RKO (cell line): ENCODE results near the gene FDX2.
"Not testable (repeated sequence)": the region's sequence is repeated elsewhere in the genome, so short reads cannot be mapped to it uniquely, and the experiment has no call there.

Source experiments
- DNase-seq: peaks from one replicate; pipeline ENCODE4 v3.0.0-alpha.2; 2016; ENCODE audit warnings: low spot score

The FDX2 gene

GRCh38 chr19:10284065-10284959 is 31.5 kb downstream of the FDX2 start:
- no peak for DNase-seq

GRCh38 chr19:10283301-10284064 is 32.3 kb downstream of the FDX2 start:
- no peak for DNase-seq

GRCh38 chr19:10282043-10282442 is 33.8 kb downstream of the FDX2 start:
- DNase-seq: not testable (repeated sequence)

DNA sequence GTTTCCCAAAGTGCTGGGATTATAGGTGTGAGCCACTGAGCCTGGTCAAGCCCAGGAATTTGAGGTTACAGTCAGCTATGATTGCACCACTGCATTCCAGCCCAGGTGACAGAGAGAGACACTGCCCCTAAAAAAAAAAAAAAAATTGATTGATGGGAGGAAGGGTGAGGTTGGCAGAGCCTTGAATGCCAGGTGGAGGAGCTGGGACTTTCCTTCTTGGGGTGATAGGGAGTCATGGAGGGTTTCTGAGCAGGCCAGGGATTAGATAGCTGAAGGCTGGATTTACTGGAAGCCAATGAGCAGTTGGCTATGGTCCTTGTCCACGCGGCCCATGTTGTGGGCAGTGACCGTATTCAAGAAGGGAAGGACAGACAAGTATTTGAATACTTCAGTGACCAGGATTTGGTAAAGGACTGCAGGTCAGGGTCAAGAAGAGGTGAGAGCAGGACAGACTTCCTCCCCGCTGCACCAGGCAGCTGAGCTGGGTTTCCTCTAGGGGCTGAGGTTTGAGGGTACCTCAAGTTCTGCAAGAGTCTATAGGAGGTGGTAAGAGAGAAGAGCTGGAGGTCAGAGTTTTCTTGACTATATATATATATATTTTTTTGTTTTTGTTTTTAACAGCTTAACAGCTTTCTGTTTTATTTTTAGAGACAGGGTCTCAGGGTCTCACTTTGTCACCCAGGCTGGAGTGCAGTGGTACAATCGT is 35.9 kb downstream of the FDX2 start:
- DNase-seq: no peak

DNA sequence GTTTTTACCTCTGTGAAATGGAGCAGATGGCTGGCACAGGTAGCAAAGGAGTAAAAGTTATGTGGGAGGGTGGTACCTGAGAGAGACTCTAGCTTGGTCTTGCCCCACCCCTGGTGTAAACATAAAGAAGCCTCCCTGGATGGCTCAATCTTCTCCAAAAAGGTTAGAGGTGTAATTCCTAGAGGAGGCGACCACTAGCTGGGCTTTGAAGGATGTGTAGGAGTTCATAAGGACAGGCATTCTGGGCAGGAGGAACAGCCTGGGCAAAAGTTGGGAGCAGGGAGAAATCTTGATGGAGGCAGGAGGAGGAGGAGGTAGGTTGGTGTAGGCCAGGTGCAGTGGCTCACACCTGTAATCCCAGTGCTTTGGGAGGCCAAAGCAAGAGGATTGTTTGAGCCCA is 36.9 kb downstream of the FDX2 start:
- no peak for DNase-seq

- DNase-seq: no peak
Observed at GRCh38 chr19:10277795-10278589, 37.8 kb downstream of the FDX2 start.

DNA sequence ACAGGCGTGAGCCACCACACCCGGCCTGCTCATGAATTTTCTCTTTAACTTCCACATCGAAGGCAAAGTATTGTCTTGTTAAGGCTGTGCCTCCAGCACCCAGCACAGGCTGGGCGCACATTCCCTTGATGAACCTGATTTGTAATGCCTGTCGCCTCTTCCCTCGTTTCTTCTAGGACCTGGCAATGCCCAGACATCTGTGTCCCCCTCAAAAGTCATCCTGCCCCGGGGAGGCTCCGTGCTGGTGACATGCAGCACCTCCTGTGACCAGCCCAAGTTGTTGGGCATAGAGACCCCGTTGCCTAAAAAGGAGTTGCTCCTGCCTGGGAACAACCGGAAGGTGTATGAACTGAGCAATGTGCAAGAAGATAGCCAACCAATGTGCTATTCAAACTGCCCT is 41.2 kb downstream of the FDX2 start:
- no peak for DNase-seq

DNA sequence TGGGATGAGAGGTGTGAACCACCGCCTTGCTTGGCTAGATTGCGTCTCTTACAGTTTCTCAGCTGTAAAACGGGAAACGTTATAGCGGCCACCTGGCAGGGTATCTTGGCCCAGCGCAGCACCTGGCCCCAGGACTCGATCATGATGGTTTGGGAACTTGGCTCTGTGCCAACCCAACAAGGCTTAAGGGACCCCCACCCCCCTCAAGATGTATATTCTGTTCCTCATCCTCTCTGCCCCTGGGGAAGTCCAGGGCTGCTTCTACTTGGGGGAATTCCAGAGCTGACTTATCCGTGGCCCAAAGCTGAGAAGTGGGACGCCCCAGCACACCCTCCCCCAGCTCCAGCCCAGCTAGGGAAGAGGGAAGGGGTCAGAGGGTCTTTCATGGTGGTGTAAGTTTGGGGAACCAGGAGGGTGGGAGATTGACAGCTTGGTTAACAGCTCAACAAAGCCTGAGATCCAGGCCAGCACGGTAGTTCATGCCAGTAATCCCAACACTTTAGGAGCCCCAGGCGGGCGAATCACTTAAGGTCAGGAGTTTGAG is 44.2 kb downstream of the FDX2 start:
- peak; percentile 40 for DNase-seq

- DNase-seq: peak; percentile 87
Observed at GRCh38 chr19:10270616-10271394, 45.0 kb downstream of the FDX2 start, which contains the start of gene ICAM1. Gene ICAM1, plus strand, starts transcription at chr19:10271120. Its CDS starts 40 bp downstream, at chr19:10271160.

DNA sequence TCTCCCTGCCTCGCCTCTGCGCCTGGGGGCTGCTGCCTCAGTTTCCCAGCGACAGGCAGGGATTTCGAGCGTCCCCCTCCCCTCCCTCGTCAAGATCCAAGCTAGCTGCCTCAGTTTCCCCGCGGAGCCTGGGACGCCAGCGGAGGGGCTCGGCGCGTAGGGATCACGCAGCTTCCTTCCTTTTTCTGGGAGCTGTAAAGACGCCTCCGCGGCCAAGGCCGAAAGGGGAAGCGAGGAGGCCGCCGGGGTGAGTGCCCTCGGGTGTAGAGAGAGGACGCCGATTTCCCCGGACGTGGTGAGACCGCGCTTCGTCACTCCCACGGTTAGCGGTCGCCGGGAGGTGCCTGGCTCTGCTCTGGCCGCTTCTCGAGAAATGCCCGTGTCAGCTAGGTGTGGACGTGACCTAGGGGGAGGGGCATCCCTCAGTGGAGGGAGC is 45.6 kb downstream of the FDX2 start:
- DNase-seq: peak; percentile 57

GRCh38 chr19:10269333-10270179 is 46.3 kb downstream of the FDX2 start:
- DNase-seq: peak; percentile 80

GRCh38 chr19:10268071-10268470 is 47.7 kb downstream of the FDX2 start:
- no peak for DNase-seq

DNA sequence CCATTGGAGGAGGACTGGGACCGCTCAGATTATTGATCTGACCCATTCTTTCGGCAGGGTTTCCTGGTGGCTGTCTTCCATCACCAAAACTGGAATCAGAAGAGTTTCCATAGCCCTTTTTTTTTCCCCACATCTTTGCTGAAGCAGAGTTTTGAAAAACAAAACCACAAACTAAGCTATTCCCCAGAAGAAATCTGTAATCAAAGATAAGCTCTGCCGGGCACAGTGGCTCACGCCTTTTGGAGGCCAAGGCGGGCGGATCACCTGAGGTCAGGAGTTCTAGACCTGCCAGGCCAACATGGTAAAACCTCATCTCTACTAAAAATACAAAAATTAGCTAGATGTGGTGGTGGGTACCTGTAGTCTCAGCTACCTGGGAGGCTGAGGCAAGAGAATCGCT is 49.1 kb downstream of the FDX2 start:
- DNase-seq: no peak

DNA sequence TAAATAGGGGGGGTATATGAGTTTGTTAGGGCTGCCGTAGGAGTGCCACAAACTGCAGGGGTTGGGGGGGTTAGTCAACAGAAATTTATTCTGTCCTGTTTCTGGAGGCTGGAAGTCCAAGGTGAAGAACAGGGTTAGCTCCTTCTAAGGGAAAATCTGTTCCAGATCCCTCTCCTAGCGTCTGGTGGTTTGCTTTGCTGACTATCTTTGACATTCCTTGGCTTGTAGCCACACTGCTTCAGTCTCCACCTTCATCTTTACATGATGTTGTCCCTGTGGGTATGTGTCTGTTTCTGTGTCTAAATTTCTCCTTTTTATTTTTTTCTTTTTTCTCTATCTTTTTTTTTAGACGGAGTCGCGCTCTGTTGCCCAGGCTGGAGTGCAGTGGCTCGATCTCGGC is 53.0 kb downstream of the FDX2 start:
- DNase-seq: no peak

DNA sequence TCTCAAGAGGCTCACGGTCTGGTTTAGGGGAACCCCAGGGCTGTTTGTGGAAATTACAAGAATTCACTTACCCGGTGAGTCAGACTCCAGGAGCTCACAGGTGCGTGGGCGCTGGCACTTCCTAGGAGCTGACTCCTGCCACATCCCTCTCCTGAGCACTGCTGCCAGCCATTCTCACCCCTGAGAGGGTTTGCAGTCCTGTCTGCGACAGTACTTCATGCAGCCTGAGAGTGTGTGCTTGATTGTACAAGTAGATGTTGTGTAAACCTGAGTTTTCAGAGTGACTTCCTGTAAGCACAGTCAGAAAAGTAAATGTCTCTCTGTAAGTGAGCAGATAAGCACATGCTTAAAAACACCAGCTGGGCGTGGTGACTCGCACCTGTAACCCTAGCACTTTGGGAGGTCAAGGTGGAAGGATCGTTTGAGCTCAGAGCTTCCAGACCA is 55.7 kb downstream of the FDX2 start:
- DNase-seq: peak; percentile 29
